HG03521 (cell line): ENCODE results near the gene PRR19.

Experiments
- ATAC-seq: cut with Tn5 transposase; IDR thresholded peaks from one replicate; pipeline ENCODE4 v1.9.1; 2021; ENCODE audit warnings: mild to moderate bottlenecking, moderate library complexity; ENCODE audit not compliant: unreplicated experiment

Gene PRR19

DNA sequence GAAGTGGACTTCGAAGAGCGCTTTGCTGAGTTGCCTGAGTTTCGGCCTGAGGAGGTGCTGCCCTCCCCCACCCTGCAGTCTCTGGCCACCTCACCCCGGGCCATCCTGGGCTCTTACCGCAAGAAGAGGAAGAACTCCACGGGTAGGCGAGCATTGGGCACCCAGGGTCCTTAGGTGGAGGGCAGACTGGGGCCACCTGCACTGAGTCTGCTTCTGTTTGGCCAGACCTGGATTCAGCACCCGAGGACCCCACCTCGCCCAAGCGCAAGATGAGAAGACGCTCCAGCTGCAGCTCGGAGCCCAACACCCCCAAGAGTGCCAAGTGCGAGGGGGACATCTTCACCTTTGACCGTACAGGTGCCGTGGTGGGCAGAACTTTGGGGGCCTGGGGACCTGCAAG, 8.0 kb upstream of the PRR19 start:
- no peak for ATAC-seq

DNA sequence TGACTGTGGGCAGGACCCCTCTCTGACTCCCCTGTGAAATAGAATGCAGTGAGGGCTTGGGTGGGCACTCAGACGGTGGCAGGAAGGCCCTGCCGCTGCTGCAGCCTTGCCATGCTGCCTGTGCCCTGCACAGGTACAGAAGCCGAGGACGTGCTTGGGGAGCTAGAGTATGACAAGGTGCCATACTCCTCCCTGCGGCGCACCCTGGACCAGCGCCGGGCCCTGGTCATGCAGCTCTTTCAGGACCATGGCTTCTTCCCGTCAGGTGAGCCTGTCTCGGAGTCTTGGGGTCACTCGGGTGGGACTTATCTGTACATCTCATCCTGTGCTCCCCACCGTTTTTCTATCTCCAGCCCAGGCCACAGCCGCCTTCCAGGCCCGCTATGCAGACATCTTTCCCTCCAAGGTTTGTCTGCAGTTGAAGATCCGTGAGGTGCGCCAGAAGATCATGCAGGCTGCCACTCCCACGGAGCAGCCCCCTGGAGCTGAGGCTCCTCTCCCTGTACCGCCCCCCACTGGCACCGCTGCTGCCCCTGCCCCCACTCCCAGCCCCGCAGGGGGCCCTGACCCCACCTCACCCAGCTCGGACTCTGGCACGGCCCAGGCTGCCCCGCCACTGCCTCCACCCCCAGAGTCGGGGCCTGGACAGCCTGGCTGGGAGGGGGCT, 7.3 kb upstream of the PRR19 start:
- no peak for ATAC-seq

DNA sequence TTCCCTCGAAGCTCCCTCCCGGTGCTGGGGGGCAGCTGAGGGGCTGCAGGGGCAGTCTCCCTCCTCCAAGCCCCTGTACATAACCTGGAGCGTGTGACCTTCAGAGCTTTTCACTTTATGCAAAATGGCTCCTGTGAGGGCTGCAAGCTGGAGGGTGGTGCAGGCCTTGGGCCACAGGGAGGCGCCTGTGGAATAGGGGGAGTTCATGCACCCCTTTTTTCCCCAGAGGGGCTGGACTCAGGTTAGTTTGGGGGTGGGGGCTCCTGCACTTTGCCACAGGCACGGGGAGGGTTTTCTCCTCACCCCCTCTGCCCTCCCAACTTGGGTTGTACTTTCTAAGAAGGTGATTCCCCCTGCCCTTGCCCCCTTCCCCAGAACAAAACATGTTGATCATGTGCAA, 6.6 kb upstream of the PRR19 start:
- ATAC-seq = no peak

DNA sequence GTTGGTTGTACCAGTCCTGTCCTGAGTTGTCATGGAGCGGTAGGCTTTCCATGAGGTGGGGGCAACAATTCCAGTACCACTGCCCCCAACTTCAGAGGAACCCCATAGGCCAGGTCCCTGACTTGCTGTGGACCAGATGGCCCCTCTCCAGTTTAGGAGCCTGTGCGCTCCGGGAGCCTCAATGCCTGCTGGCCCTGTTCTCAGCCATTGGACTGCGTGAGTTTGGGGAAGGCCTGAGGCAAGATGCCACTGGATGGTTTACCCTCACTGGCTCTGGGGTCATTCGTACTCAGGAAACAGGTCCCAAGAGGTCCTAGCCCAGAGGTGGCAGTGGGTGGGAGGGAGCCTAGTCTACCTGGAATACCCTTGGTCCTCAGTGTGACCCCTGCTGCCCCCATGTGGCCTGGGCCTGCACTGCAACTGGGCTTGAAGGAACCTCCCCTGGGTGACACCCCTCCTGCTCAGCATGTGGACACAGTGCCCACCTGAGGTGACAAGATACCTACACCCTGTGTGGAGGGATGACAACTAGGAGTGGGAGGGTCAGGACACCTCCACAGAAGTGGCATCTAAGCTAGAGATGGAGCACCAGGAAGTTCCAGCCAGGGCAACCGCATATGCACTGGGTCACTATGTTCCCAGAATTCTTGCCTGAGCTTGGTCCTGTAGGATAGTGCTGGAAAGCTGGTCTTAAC, 6.0 kb upstream of the PRR19 start:
- no peak for ATAC-seq

DNA sequence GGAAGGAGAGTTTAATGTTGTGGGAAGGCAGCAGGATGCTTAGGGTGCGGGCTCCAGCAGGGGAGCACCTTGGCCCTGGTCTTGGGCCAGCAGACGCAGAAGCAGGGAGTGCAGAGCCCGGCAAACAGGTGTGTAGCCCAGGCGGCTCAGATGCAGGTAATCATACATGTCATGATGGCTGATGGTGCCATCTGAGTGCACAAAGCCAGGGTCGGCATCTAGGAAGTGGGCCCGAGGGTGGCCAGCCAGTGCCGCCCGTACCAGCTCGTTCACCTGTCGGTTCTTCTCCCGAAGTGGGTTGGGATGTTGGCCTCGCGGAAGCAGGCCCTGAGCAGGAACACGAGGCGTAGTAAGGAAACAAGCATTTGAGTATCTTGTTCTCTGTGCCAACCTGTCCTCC, 4.9 kb upstream of the PRR19 start:
- no peak for ATAC-seq

DNA sequence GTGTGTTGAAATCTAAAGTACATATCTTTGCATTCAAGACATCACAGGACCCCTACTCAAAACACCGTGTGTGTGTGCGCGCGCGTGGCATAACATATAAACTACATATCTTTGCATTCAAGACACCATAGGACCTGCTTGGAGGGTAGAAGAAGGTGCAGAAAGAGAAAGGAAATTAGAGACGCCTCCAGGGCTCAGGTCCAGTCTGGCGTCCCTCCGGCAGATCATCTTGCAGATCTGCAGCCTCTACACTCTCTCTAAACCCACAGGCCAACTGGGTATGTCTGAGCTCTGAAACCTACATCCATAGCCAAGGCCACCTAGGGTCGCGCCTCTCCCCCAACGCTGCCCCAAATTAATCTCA, 1.2 kb downstream of the PRR19 start:
- no peak for ATAC-seq

DNA sequence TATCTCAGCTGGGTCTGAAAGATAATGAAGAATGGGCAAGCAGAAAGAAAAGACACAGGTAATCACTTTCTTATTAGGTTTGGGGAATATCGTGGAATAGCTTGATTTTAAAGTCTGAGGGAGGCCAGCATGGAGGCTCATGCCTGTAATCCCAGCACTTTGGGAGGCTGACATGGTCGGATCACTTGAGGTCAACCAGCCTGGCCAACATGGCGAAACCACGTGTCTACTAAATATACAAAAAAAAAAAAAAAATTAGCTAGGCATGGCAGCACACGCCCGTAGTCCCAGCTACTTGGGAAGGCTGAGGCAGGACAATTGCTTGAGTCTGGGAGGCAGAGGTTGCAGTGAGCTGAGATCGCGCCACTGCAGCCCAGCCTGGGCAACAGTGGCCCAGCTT, 1.9 kb downstream of the PRR19 start:
- ATAC-seq = no peak

DNA sequence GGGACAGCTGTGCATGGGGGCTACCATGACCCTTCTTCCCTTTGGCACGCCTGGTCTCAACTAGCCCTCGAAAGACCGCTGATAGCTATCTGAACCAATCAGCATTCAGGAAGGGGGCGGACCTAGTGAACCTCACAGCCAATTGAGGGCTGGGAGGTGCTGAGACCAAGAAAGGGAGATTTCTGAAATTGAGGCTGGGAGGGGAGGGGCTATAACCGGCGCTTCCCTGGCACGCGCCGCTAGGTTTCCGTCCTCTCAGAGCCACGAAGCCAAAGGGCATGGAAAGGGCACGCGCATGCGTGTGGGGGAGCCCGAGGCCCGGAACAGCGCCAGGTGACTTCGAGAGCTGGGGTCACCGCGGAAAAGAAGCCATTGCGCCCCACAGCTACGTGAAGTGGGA, 4.7 kb downstream of the PRR19 start:
- no peak for ATAC-seq

DNA sequence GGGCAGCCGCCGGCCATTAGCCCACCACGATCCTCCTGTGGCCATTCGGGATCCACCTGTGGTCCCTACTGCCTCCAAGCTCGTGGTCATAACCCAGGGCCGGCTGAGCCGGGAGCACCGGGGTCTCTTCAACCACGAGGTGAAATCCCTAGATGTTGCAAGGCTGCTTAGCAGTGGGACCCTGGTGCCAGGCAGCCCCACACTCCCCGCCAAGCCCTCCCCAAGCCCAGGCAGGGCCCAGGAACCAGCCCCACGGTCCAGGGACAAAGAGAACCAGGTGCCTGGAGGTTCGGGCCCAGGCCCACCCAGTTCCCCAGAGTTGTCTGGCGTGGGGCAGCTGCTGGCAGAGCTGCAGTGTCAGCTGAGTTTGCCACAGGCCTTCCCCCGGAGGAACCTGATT, 7.8 kb downstream of the PRR19 start:
- no peak for ATAC-seq

DNA sequence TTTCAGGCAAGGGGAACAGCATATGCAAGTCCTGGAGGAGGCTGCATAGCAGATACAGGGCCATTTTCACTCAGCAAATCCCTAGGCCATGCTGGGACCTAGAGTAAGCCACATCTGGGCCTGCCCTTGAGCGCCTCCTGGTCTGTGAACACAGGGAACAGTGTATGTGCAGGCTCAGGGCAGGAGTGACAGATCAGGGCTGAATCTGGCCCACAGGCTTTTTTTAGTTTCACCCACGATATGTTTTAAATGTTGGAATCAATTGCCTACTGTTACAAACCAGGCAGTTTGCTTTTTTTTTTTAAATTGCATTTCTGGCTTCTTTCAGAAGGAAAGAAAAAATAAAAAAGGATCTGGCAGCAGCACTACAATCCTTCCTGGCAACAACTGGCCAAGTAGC, 9.7 kb downstream of the PRR19 start:
- ATAC-seq = no peak

DNA sequence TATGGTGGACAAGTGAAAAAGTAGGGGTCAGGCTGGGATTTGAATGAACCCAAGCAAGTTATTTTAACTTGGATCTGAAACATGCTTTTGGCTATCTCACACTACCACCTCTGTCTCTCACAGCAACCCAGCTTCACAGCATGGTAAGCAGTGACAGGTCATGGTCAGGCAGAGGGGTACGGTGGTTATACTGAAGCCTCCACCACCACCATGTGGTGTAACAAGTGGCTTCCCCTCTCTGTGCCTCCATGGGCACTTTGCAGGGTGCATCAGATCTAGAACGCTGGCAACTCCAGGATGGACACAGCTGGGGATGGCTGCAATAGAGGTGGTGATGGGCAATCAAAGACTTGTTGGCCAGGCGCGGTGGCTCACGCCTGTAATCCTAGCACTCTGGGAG, 10.4 kb downstream of the PRR19 start:
- ATAC-seq = no peak

DNA sequence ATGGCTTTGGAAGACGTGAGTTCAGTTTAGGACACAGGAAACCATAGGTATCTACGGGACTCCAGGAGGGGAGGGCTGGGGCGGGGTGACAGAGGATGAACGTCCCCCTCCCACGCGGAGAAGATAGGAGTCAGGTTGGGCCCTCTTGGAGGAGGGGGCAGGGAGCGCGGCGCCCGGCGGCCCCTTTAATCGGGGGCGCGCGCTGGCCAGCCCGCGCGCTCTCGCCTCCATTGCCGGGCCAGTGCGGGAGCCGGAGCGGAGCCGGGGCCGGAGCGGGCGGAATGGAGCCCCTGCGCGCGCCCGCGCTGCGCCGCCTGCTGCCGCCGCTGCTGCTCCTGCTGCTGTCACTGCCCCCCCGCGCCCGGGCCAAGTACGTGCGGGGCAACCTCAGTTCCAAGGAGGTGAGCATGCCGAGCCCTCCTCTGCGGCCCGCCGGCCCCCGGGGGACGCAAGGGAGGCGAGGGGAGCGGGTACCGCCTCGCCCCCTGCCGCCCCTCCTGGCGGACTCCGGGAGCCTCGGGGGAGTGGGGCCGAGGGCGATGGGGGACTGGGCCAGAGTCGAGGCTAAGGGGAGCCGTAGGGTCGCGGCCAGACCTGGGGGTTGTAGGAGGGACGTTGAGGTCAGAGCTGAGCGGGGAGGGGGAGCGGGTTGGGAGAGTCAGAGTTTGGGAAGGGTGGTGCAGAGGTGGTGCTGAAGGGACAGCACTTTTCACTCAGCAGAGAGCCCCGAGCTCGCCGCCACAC, 11.3 kb downstream of the PRR19 start, which contains the start of gene TMEM145:
TSS of gene TMEM145 (plus strand) at position 214 of the 744 bp plus-strand sequence. CDS start at position 282, 68 bp downstream.
- no peak for ATAC-seq

DNA sequence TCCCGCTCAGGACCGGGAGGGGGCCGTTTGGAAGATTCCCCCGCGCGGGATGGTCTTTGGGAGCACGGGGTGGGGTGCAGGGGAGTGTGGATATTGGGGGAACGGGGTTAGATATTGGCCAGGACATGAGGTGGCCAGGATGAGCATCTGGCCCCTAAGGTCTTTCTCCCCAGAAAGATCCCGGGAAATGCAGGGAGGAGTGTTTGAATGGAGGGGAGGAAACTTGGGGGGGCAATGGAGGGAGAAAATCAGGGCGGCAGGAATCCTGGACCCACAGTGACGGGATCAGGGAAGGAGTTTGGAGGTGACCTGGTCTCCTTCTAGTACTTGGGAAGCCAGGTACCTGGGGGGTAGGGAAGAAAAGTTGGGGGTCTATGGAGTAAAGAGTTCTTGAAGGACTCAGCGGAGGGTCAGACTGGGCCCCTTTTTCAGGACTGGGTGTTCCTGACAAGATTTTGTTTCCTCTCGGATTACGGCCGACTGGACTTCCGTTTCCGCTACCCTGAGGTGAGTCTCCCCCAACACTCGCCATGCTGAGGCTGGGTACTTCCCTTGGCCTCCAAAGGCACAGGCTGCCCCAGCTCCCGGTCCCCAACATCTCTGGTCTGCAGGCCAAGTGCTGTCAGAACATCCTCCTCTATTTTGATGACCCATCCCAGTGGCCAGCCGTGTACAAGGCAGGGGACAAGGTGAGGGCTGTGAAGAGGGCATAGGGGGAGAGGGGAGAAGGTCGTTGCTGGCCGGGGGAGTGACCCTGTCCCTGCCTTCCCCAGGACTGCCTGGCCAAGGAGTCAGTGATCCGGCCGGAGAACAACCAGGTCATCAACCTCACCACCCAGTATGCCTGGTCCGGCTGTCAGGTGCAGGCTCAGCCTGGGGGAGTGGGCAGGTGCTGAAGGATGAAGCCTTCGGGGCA, 12.2 kb downstream of the PRR19 start:
- ATAC-seq = no peak

DNA sequence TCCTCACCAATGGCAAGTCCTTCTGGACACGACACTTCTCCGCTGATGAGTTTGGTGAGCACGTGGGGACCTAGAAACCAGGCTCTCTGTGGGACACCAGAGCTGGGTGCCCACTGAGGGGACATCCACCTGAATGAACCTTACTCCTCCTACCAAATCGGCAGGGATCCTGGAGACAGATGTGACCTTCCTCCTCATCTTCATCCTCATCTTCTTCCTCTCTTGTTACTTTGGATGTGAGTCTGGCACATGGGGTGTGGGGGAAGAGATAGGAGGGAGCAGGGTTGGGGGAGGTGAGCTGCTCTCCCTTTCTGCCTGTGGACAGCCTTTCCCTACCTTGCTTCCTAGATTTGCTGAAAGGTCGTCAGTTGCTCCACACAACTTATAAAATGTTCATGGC, 13.1 kb downstream of the PRR19 start:
- no peak for ATAC-seq

DNA sequence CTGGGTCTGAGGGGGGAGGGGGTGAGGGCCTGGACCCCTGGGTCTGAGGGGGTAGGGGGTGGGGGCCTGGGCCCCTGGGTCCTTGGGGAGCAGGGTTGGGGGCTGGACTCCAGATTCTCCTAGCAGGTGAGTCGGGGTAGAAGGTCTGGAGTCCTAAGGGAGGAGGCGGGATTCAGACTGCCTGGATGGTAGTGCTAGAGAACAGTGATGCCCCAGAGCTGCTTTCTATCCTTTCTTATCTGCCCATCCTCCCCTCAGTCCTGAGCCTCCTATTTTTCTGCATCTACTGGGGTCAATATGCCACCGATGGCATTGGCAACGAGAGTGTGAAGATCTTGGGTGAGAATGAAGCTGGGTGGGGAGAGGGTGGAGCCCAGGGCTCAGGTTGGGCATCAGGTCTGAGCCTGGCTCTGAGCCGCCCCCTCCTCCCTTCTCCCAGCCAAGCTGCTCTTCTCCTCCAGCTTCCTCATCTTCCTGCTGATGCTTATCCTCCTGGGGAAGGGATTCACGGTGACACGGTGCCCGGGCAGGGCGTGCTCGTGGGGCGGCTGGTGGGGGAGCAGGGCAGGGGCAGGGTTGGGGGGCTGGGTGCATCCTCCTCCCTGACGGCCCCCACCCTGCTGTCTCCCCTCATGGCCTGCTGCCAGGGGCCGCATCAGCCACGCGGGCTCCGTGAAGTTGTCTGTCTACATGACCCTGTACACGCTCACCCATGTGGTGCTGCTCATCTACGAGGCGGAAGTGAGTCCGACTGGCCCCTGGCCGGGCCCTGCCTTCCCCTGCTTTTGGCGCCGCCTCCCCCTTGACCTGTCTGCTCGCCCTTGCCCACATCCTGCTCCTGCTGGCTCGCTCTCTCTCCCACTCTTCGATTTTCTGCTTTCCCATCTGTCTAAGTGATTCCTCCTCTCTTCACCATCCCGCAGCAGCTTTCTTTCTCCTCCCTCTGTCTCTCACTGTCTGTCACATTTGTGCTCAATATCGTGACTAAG, 14.6 kb downstream of the PRR19 start:
- ATAC-seq = no peak

DNA sequence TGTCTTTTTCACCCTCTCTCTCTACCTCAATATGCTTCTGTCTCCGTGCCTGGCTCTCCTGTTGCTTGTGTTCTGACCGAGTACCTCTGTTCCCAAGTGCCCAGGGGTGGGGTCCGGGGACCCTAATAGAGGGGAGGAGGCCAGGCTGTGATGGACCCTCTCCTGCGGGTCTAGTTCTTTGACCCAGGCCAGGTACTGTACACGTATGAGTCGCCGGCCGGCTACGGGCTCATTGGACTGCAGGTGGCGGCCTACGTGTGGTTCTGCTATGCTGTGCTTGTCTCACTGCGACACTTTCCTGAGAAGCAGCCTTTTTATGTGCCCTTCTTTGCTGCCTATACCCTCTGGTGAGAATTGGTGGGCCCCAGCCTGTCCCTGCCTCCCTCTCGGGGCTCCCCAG, 15.6 kb downstream of the PRR19 start:
- ATAC-seq = no peak

DNA sequence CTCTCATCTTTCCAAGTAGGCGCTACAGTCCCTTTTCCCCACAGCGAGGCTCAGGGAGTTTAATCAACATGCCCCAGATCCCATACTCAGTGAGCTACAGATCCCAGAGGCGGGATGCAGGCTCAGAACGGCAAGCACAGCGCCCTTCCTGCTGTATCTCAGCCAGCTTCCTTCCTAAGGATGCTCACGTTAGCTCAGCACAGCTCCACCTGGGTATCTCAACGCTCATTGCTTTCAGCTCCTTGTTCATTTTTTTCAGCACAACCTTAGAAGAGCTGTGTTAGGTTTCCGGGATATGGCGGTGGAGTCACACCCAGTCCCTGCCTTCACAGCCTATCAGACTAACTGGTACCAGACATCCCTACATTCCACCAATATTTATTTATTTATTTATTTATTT, 20.4 kb downstream of the PRR19 start:
- ATAC-seq = no peak

DNA sequence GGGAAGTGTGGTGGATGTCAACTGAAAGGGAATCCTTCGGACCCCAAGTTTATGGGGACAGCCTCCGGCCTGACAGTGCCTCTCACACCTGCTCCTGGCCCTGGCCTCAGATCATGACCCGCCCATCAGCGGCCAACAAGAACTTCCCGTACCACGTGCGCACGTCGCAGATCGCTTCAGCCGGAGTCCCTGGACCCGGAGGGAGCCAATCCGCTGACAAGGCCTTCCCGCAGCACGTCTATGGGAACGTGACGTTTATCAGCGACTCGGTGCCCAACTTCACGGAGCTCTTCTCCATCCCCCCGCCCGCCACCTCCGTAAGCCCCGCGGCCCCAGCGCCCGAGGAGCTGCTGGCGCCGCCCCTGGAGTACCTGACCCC, 21.5 kb downstream of the PRR19 start:
- no peak for ATAC-seq

DNA sequence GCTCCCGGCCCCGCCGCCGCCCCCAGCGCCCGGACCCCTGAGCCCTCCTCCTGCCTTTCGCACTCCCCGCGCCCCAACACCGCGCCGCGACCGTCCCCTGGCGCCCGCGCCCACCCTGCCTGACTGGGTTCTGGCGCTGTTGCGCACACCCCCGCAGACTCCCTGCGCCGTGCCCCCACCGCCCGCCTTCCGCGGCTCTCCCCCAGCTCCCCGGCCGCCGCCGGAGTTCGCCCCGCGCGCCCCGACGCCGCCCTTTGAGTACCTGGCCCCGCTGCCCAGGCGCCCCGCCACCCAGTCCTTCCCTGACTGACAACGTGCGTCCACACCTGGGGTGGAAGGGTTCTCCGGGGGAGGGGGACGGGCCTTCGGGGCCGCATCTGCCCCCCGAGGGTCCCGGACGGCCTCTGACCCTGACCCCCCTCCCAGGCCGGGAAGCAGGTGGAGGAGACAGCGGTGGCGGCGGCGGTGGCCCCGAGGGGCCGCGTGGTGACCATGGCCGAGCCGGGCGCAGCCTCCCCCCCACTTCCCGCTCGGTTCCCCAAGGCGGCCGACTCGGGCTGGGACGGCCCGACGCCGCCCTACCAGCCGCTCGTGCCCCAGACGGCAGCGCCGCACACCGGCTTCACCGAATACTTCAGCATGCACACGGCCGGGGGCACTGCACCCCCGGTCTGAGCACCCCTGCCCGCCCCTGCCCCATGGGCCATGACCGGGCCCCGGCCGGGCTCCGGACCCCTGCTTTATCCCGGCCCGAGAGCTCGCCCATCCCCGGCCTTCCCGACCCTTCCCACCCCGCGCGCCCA, 22.1 kb downstream of the PRR19 start:
- ATAC-seq = no peak
